GM04503 (cell line): Measurements from ENCODE around the gene CDH13.

Source experiments
- DNase-seq: peaks from one replicate; pipeline ENCODE4 v3.0.0-alpha.2; 2012; ENCODE audit warnings: low read depth

Gene CDH13

GRCh38 chr16:82846806-82847205 is 220.0 kb downstream of the CDH13 start:
- DNase-seq = no peak

- DNase-seq = no peak
Measured at GRCh38 chr16:82848013-82848412, 221.2 kb downstream of the CDH13 start.

GRCh38 chr16:82852388-82853008 is 225.7 kb downstream of the CDH13 start:
- no peak for DNase-seq

GRCh38 chr16:82855471-82855870 is 228.7 kb downstream of the CDH13 start:
- peak; percentile 71 for DNase-seq

- no peak for DNase-seq
Measured at GRCh38 chr16:82857693-82858365, 231.1 kb downstream of the CDH13 start.

- no peak for DNase-seq
Measured at GRCh38 chr16:82859662-82860061, 232.9 kb downstream of the CDH13 start.

- no peak for DNase-seq
Measured at GRCh38 chr16:82860071-82860470, 233.3 kb downstream of the CDH13 start.

- DNase-seq = no peak
Measured at GRCh38 chr16:82862057-82862456, 235.3 kb downstream of the CDH13 start.

GRCh38 chr16:82864332-82865040 is 237.7 kb downstream of the CDH13 start:
- no peak for DNase-seq

GRCh38 chr16:82865412-82865811 is 238.6 kb downstream of the CDH13 start:
- DNase-seq = no peak

GRCh38 chr16:82867485-82867884 is 240.7 kb downstream of the CDH13 start:
- no peak for DNase-seq

GRCh38 chr16:82874271-82874670 is 247.5 kb downstream of the CDH13 start:
- DNase-seq = no peak

GRCh38 chr16:82874672-82875071 is 247.9 kb downstream of the CDH13 start:
- DNase-seq = no peak

- no peak for DNase-seq
Measured at GRCh38 chr16:82876951-82877350, 250.2 kb downstream of the CDH13 start.

- DNase-seq = no peak
Measured at GRCh38 chr16:82878466-82878865, 251.7 kb downstream of the CDH13 start.

- DNase-seq = no peak
Measured at GRCh38 chr16:82880346-82880745, 253.6 kb downstream of the CDH13 start.

GRCh38 chr16:82881516-82881915 is 254.7 kb downstream of the CDH13 start:
- DNase-seq = no peak

- no peak for DNase-seq
Measured at GRCh38 chr16:82882226-82882625, 255.5 kb downstream of the CDH13 start.

GRCh38 chr16:82882982-82883835 is 256.4 kb downstream of the CDH13 start:
- DNase-seq = no peak

GRCh38 chr16:82884320-82884898 is 257.6 kb downstream of the CDH13 start:
- DNase-seq = no peak

- no peak for DNase-seq
Measured at GRCh38 chr16:82886146-82886545, 259.4 kb downstream of the CDH13 start.

GRCh38 chr16:82888591-82889001 is 261.8 kb downstream of the CDH13 start:
- DNase-seq = peak; percentile 48
